Stomach (tissue), 9 donors: ENCODE measurements around the gene WDR70. TPM values are rescaled to one million over a fixed set of nuclear protein-coding genes. Genes with fewer than 3 reads are reported as not detected.

Source experiments
- DNase-seq, 2 donors: peaks; one replicate each; pipeline versions ENCODE4 v3.0.0 to v3.0.0-alpha.2; 2013 to 2019
- H3K27ac ChIP-seq, 5 donors: fragments of 200-600 bp in 4 of 5; sonication (generic) in 4 of 5; one replicate each; pipeline ENCODE4 v1.5.1; 2013 to 2019; ENCODE audit warnings: mild to moderate bottlenecking in 1 of 5, moderate library complexity in 1 of 5
- H3K27me3 ChIP-seq, 3 donors: fragments of 200-600 bp; sonication (generic); one replicate each; pipeline ENCODE4 v1.5.1; 2017 to 2019; ENCODE audit warnings: mixed run types in 1 of 3
- H3K36me3 ChIP-seq, 4 donors: fragments of 200-600 bp; sonication (generic); 1 replicate in 3 of 4; 2 replicates in 1 of 4; pipeline ENCODE4 v1.5.1; 2016 to 2019
- H3K4me1 ChIP-seq, 4 donors: fragments of 200-600 bp; sonication (generic); one replicate each; pipeline ENCODE4 v1.5.1; 2016 to 2019
- H3K4me3 ChIP-seq, 4 donors: fragments of 200-600 bp; sonication (generic) in 3 of 4; one replicate each; pipeline ENCODE4 v1.5.1; 2016 to 2019; ENCODE audit warnings: mild to moderate bottlenecking in 1 of 4
- H3K9me3 ChIP-seq, 4 donors: fragments of 200-600 bp; sonication (generic); one replicate each; pipeline ENCODE4 v1.5.1; 2016 to 2019
- EP300 ChIP-seq: sonication (generic); formaldehyde crosslinking; IDR thresholded peaks from one replicate; pipeline ENCODE4 v1.6.1; 2017; ENCODE audit warnings: antibody characterized with exemption
- POLR2A ChIP-seq, 4 donors: fragments of 450-650 bp; IDR thresholded peaks; one replicate each; pipeline ENCODE4 v1.6.1; 2016; ENCODE audit warnings: antibody characterized with exemption in 4 of 4, control low read depth in 2 of 4, mild to moderate bottlenecking in 1 of 4, moderate library complexity in 1 of 4
- POLR2AphosphoS5 ChIP-seq, 3 donors: sonication (generic); formaldehyde crosslinking; IDR thresholded peaks; one replicate each; pipeline ENCODE4 v1.6.1; 2016; ENCODE audit warnings: antibody characterized with exemption in 3 of 3
- WGBS, 5 donors: extraction: QIAGEN DNeasy Blood & Tissue Kit in 3 of 5; methylation state at CpG; one replicate each; pipeline versions ENCODE4 v1.1.5 to v1.1.7; 2013 to 2018; 5-methylcytosine and 5-hydroxymethylcytosine counted together
- intact Hi-C: fragments of 100-400 bp; cut with DNase I; formaldehyde crosslinking; loops from one replicate; pipeline ENCODE4 v1.15.1; 2023; ENCODE audit warnings: low total_unique reads
- polyA plus RNA-seq, 3 donors: library from polyadenylated mRNA; stranded (reverse); fragments of 200-250 nt; gene quantifications; one replicate each; pipeline ENCODE4 v1.2.3, GENCODE V29; 2013
- total RNA-seq, 5 donors: library from RNA; depleted of rRNA; stranded (reverse); fragments of >200 nt; gene quantifications; one replicate each; pipeline versions ENCODE4 v1.1.0 to v1.2.3, GENCODE V29; 2014 to 2016
- TF ChIP-seq, protein P1 (sequence below), 7 experiments: fragments of 450-650 bp in 4 of 7; fragments of 200-600 bp in 3 of 7; sonication (generic) in 3 of 7; IDR thresholded peaks; one replicate each; pipeline ENCODE4 v1.5.1; 2016 to 2019; ENCODE audit warnings: antibody characterized with exemption in 7 of 7, control low read depth in 2 of 7, mild to moderate bottlenecking in 1 of 7
- donor health status: healthy with polysubstance abuse.
- donor health status: Bipolar disorder and iron deficiency.
- donor health status: healthy.

The WDR70 gene
- total and polyA plus RNA-seq, 8 donors = 13.0 to 131 (median 35.0) TPM

DNA sequence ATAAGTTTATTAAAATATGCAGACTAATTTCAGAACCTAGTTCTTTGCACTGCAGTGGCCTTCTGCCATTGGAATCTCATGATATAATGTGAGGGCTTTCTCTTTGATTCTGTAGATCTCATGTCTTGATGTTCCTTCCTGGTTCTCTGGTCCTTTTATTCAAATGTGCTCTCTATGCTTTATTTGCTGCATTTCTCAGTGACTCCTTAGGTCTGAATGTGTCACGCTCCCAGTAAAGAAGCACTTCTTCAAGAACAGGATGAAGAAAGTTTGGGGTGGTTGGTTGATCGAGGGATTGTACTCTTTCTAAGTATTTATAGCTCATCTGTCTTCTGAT lies 338.1 kb downstream of the WDR70 start:
- peaks cover 9 to 24% (median 18%) of the 10 kb centered on the region in 4 donors for H3K4me1 ChIP-seq
- no peak for DNase-seq
- H3K9me3 ChIP-seq = no peaks in the 10 kb centered on the region
- H3K36me3 ChIP-seq = peaks cover 0 to 11% (median 4%) of the 10 kb centered on the region in 4 donors
- intact Hi-C loops = no loop called here
- WGBS, 5 donors = 18 to 31% (median 18%) methylated on average over 2 of the region's 2 CpGs
- no peak overlapping the region for H3K4me3 ChIP-seq
- peak overlapping the region in 3 of 5 donors; percentile 8 to 68 (median 54) for H3K27ac ChIP-seq
- no peaks in the 10 kb centered on the region for H3K27me3 ChIP-seq
- TF ChIP-seq EP300 = no peak
- no peak for TF ChIP-seq POLR2AphosphoS5 (IDR thresholded peaks at IDR 0.05)
- TF ChIP-seq POLR2A (IDR thresholded peaks at IDR 0.05) = no peak
- TF ChIP-seq, protein P1, sequence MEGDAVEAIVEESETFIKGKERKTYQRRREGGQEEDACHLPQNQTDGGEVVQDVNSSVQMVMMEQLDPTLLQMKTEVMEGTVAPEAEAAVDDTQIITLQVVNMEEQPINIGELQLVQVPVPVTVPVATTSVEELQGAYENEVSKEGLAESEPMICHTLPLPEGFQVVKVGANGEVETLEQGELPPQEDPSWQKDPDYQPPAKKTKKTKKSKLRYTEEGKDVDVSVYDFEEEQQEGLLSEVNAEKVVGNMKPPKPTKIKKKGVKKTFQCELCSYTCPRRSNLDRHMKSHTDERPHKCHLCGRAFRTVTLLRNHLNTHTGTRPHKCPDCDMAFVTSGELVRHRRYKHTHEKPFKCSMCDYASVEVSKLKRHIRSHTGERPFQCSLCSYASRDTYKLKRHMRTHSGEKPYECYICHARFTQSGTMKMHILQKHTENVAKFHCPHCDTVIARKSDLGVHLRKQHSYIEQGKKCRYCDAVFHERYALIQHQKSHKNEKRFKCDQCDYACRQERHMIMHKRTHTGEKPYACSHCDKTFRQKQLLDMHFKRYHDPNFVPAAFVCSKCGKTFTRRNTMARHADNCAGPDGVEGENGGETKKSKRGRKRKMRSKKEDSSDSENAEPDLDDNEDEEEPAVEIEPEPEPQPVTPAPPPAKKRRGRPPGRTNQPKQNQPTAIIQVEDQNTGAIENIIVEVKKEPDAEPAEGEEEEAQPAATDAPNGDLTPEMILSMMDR (IDR thresholded peaks at IDR 0.05) = no peak

DNA sequence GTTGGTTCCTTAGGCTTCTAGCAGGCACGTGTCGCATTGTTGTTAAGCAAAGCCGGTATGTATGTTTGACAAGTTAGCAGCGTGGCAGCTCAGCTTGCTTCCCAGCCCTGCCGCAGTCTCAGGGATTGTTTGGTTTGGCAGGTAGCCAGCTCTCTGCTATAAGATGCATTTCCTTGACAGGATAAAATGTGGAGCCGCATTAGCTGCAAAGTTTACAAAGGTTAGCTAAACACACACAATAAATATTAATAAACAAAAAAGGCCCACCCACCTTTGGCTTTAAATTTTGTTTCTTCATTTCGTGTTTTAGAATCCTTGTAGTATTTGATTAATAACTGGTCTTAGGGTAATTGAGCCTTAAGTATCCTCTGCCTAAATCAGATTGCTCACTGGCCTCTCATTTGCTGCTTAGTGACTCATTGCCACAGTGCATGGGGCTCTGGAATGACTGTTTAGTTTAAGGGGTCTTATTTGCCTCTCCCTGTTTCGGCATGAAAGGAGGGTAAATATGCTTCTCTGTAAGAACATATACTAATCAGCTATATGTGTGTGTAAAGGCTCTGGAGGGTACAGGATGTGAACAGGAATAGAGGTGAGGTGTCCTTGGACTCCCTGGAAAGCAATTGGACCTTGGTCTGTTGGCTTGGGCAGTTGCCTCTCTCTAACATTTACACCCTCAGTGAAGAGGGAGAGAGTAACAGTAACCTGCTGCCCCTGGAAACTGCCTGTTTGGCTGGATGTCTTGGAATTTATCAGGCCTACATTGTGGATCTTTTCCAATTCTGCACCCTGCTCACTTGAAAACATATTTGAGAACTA lies 338.7 kb downstream of the WDR70 start:
- TF ChIP-seq EP300 (no peak), POLR2AphosphoS5 (IDR thresholded peaks at IDR 0.05) (peak in 2 of 3 donors; percentile 16 to 55), POLR2A (IDR thresholded peaks at IDR 0.05) (no peak)
- DNase-seq = peak; percentile 88 to 96
- Histone ChIP-seq H3K36me3 (peaks cover 0 to 16% (median 5%) of the 10 kb centered on the region in 4 donors), H3K4me1 (peaks cover 9 to 24% (median 18%) of the 10 kb centered on the region in 4 donors), H3K27me3 (no peaks in the 10 kb centered on the region), H3K4me3 (no peak overlapping the region), H3K27ac (peak overlapping the region in 4 of 5 donors; percentile 8 to 68 (median 38)), H3K9me3 (no peaks in the 10 kb centered on the region)
- intact Hi-C loops = no loop called here
- 12 to 30% (median 18%) methylated on average over 8 of the region's 8 CpGs for WGBS, 5 donors

DNA sequence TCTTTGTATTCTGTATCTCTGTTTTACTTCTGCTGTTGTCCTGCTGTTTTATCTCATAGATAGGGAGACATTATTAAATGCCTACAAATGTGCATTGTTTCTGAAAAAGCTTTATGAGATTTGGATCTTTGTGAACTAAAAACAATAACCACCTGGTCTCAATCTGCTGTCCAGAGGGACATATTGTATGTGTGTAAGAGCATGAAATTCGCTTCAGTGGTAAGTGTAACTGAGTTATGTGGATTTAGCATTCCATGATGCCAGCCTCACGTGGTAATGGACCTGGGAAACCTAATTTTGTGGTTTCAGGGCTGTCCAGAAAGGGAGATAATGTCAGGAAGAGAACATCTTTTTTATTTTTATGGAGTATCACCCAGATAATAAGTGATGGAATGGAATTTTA lies 341.4 kb downstream of the WDR70 start:
- Histone ChIP-seq H3K27me3 (no peaks in the 10 kb centered on the region), H3K27ac (no peak overlapping the region), H3K9me3 (no peaks in the 10 kb centered on the region), H3K4me3 (no peak overlapping the region), H3K36me3 (peaks cover 0 to 24% (median 9%) of the 10 kb centered on the region in 4 donors), H3K4me1 (peaks cover 9 to 24% (median 18%) of the 10 kb centered on the region in 4 donors)
- TF ChIP-seq POLR2AphosphoS5 (IDR thresholded peaks at IDR 0.05) (no peak), POLR2A (IDR thresholded peaks at IDR 0.05) (no peak), EP300 (no peak)
- TF ChIP-seq, protein P1 (IDR thresholded peaks at IDR 0.05) = no peak
- intact Hi-C loops = no loop called here
- 91 to 97% (median 96%) methylated on average over 2 of the region's 2 CpGs for WGBS, 5 donors
- no peak for DNase-seq

DNA sequence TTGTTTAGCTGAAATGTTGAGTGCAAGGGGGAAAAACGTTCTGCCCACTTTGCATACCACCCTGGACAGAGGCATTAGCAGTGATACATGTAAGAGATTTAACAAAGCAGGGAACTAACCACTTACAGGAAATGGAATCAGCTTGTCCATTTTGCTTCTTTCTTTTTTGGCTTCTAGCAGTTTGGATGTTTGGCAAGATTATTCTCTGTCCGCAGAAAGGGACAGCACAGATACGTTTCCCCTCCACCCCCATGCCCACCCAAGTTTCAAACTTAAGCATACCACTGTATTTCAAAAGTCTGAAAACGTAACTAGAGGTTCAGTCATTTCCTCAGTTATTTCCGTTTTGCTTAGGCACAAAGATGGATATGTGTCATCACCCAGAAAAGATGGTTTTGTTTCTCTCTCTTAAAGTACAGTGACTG lies 342.3 kb downstream of the WDR70 start:
- no peak overlapping the region for H3K4me3 ChIP-seq
- H3K4me1 ChIP-seq = peaks cover 9 to 23% (median 18%) of the 10 kb centered on the region in 4 donors
- peak overlapping the region in 1 of 5 donors; percentile 6 for H3K27ac ChIP-seq
- 58 to 70% (median 63%) methylated on average over 5 of the region's 5 CpGs for WGBS, 5 donors
- peaks cover 0 to 26% (median 10%) of the 10 kb centered on the region in 4 donors for H3K36me3 ChIP-seq
- H3K27me3 ChIP-seq = no peaks in the 10 kb centered on the region
- DNase-seq = no peak
- TF ChIP-seq, protein P1 (IDR thresholded peaks at IDR 0.05) = no peak
- TF ChIP-seq POLR2A (IDR thresholded peaks at IDR 0.05) = no peak
- TF ChIP-seq POLR2AphosphoS5 (IDR thresholded peaks at IDR 0.05) = no peak
- TF ChIP-seq EP300 = no peak
- intact Hi-C loops = no loop called here
- no peaks in the 10 kb centered on the region for H3K9me3 ChIP-seq
